GM06990 (cell line): ENCODE data around the gene KIAA1217.

Source experiments
- DNase-seq: peaks from one replicate; pipeline ENCODE4 v3.0.0-alpha.2; 2011; ENCODE audit not compliant: insufficient read length; ENCODE audit errors: extremely low read depth
- H3K27me3 ChIP-seq: replicated peaks from 2 replicates; pipeline ENCODE4 v1.6.0; 2011; ENCODE audit warnings: low read length; ENCODE audit not compliant: control insufficient read depth, insufficient read depth
- H3K36me3 ChIP-seq: 2 replicates; pipeline ENCODE4 v1.5.1; 2011; ENCODE audit warnings: low read length; ENCODE audit not compliant: control insufficient read depth, insufficient read depth
- H3K4me3 ChIP-seq: replicated peaks from 2 replicates; pipeline ENCODE4 v1.5.1; 2011; ENCODE audit warnings: low read depth, mild to moderate bottlenecking, control low read depth, low read length
- CTCF ChIP-seq: IDR thresholded peaks from 2 replicates; pipeline ENCODE4 v1.5.1; 2011; ENCODE audit warnings: low read length, control low read depth, mild to moderate bottlenecking, inconsistent platforms; ENCODE audit not compliant: insufficient read depth, poor library complexity, severe bottlenecking

KIAA1217 gene

DNA sequence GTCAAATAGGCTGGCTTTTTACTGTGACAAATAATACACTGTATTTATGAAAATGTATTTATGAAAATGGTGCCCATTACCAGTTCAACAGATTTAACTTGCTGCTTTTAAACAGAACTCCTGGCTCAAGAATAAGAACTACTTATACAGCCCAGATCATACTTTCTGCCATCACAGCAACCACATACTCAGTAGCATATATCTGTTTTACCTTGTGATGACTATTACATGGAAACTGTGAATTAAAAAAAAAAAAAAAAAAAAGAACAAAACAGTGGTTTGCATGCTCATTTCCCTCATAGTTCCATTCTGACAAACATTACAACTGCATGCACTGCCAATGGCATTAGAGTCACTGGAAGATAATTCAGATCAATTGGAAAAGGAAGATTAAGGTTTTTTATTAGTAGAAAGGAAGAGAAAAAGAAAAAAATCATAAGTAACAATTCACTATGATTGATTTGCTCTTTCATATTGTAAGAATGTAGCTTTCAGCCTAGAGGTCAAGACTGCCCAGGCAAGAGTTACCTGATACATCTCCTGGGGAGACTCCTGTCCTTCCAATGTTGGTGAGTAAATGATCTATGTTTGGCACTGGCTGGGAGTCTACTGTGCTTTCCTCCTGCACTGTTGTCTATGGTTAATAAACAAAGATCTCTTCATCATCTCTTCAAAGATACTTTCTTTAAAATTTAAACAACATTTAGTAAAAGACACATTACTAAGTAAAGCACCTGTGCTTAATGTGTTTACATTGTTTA is 381.9 kb downstream of the KIAA1217 start:
- Histone ChIP-seq H3K4me3 (no peak overlapping the region), H3K27me3 (no peaks in the 10 kb centered on the region), H3K36me3 (peaks cover 1% of the 10 kb centered on the region)
- no peak for TF ChIP-seq CTCF
- no peak for DNase-seq

DNA sequence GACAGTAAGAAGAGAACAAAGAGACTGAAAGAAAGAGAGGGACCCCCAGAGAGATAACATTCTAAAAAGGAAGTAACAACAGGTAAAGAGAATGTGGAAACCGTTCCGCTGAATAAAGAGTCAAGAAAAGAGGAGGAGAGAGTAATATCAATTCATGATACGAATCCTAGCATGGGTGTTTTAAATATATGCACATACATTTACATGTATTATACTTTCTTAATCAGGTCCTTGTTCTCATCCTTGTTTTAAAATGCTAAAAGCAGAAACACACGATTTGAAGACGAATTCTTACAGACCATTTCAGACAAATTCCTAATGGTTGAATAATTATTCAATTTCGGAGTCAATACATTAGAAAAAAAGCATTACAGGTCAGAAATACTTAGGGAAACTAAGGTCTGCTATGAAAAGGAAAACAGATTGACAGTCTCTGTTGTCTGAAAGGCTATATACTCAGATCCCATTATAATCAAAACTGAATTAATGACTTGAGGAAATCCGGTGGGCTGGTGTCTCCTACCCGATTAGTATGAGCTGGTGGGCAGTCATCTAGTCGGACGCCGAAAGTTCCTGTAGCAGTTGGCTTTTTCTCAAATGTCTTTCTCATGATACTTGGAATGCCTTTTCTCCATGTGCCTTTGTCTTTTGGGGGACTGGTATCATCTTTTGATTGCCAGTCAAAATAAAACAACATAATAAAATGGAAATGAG is 387.4 kb downstream of the KIAA1217 start:
- Histone ChIP-seq H3K36me3 (peaks cover 1% of the 10 kb centered on the region), H3K4me3 (no peak overlapping the region), H3K27me3 (no peaks in the 10 kb centered on the region)
- DNase-seq = no peak
- TF ChIP-seq CTCF = no peak

GRCh38 chr10:24597426-24597825 is 388.5 kb downstream of the KIAA1217 start:
- no peak for TF ChIP-seq CTCF
- no peaks in the 10 kb centered on the region for H3K27me3 ChIP-seq
- H3K36me3 ChIP-seq = no peaks in the 10 kb centered on the region
- H3K4me3 ChIP-seq = no peak overlapping the region
- no peak for DNase-seq
